Measurements from ENCODE around the gene CSMD2.
A peak's percentile ranks its signal among the peaks of the same experiment; 100 is the strongest.

Gene CSMD2

DNA sequence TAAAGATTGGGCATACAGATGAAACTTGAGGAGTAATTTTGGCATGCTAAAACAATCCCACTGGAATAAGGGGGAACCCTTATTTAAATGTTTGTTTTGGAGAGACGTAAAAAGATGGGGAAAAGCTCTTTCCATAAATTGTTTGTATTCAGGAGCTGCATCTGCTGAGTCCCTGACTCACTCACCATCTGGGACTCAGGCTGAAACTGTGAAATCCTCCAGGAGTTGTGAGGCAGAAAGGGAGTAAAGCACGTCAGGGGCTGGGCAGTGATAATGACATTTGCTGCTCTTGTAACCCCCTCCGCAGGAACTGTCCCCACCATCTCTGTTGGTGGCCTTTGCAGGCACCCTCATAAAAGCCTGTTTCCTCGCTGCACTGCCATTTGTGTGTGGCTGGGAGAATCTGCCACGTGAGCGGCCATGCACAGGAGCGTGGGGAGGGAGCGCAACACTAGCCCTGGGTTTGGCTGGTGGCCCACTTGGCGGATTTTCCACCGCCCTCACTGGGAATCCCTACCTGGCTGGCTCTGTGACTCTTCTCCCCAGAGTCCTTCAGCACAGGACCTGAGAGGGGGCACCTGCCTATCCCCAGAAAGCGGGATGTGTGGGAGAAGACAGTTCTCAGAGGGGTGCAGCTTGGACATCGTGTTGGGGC, 647.3 kb downstream of the CSMD2 start:
- no peaks in the 10 kb centered on the region for H3K79me1 ChIP-seq (replicated peaks; ENCODE audit: low read length, poor library complexity, severe bottlenecking)

DNA sequence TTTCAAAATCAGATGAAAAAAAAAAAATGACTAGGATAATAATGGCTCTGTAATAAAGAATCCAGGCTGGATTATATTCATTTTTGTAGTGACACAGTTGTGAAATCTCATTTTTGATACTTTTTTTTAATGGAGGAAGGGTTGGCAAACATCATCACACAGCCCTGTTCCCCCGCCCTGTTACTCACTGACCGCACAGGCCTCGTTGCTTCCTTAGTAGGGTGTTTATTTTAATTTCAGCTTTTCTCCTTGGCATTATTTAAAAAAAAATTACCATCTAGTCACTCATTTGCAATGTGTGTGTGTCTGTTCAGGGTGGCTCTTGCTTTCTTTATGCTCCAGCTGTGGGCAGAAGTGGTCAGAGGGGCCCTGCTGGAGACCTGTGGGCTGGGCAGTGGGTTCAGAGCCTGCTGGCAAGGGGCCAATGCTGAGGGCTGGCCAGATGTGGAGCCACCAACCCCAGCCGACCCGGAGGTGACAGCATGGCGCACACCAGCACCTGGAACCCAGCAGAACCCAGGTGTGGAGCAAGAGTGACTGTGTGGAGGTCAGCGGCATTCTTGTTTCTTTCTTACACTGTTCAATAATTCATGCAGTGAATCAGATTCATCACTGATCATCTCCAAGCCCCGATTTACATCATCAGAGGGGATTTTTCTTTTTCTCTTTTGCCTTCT, 648.0 kb downstream of the CSMD2 start:
- H3K14ac ChIP-seq (ENCODE audit: low read length in 2 of 2): no peak overlapping the region
- WGBS: 69% methylated on average over 3 of the region's 8 CpGs

More for the DNA sequence above, 647.3 kb downstream of the CSMD2 start:
- 71% methylated on average over 12 of the region's 12 CpGs for WGBS
- peak; percentile 10 for DNase-seq
- Histone ChIP-seq H3K36me3 (ENCODE audit: control insufficient read depth in 1 of 2, insufficient read depth in 2 of 2, low read depth in 1 of 2, low read length in 2 of 2) (peaks cover 0 to 20% of the 10 kb centered on the region in 2 experiments), H4K8ac (ENCODE audit: low read length) (no peak overlapping the region), H2AK5ac (ENCODE audit: low read length, severe bottlenecking) (no peak overlapping the region), H3K27me3 (ENCODE audit: control insufficient read depth in 1 of 2, insufficient read depth in 1 of 2, low read length in 2 of 2) (peaks cover 0 to 8% of the 10 kb centered on the region in 2 experiments), H2BK12ac (ENCODE audit: low read length in 2 of 2) (no peak overlapping the region), H3K23ac (ENCODE audit: low read length in 2 of 2) (no peak overlapping the region), H2BK5ac (ENCODE audit: low read depth, low read length, poor library complexity, severe bottlenecking) (no peak overlapping the region), H3K4me1 (ENCODE audit: control insufficient read depth, insufficient read depth, low read depth, low read length) (no peaks in the 10 kb centered on the region), H3K9me3 (ENCODE audit: control insufficient read depth, low read length) (no peaks in the 10 kb centered on the region), H3K27ac (ENCODE audit: low read length, poor library complexity, severe bottlenecking) (no peak overlapping the region), H2BK15ac (ENCODE audit: low read depth, poor library complexity, severe bottlenecking) (no peak overlapping the region), H3K4ac (ENCODE audit: low read depth in 1 of 2, low read length in 2 of 2) (no peak overlapping the region), H3K18ac (ENCODE audit: low read depth in 1 of 2, low read length in 2 of 2) (no peak overlapping the region), H4K91ac (ENCODE audit: low read length) (no peak overlapping the region), H3K4me3 (ENCODE audit: insufficient read depth in 1 of 2, low read depth in 1 of 2, low read length in 2 of 2) (no peak overlapping the region), H3K14ac (ENCODE audit: low read length in 2 of 2) (no peak overlapping the region), H2AFZ (ENCODE audit: low read depth, low read length) (no peak overlapping the region), H3K4me2 (ENCODE audit: low read length, poor library complexity, severe bottlenecking) (no peak overlapping the region), H2BK120ac (ENCODE audit: low read depth, low read length) (no peak overlapping the region), H3K9ac (ENCODE audit: low read length) (no peak overlapping the region)

DNA sequence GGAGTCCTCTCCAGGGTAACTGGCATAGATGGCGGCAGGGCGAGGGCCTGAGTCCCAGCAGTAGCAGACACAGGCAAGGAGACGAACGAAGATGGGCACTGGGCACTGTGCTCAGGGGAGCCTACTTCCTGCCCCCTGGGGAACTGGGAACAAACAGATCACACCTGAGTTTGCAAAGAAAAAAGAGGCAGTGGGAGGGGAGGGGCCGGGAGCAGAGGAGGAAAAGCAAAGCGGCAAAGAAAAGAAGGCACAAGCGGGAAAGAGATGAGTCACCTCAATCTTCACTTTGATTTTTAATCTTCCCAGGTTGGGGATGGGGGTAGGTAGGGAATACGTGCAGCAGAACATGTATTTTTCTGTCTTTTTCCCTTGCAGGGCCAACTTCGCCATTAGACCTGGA, 648.6 kb downstream of the CSMD2 start:
- Histone ChIP-seq H3K36me3 (ENCODE audit: control insufficient read depth in 1 of 2, insufficient read depth in 2 of 2, low read depth in 1 of 2, low read length in 2 of 2) (peaks cover 0 to 12% of the 10 kb centered on the region in 2 experiments), H3K14ac (ENCODE audit: low read length in 2 of 2) (no peak overlapping the region), H2BK120ac (ENCODE audit: low read depth, low read length) (no peak overlapping the region), H3K4me2 (ENCODE audit: low read length, poor library complexity, severe bottlenecking) (no peak overlapping the region), H3K4ac (ENCODE audit: low read depth in 1 of 2, low read length in 2 of 2) (no peak overlapping the region), H3K27ac (ENCODE audit: low read length, poor library complexity, severe bottlenecking) (no peak overlapping the region), H3K9me3 (ENCODE audit: control insufficient read depth, low read length) (no peaks in the 10 kb centered on the region), H3K4me3 (ENCODE audit: insufficient read depth in 1 of 2, low read depth in 1 of 2, low read length in 2 of 2) (no peak overlapping the region), H3K9ac (ENCODE audit: low read length) (no peak overlapping the region), H3K79me1 (replicated peaks; ENCODE audit: low read length, poor library complexity, severe bottlenecking) (no peaks in the 10 kb centered on the region), H4K91ac (ENCODE audit: low read length) (no peak overlapping the region), H3K4me1 (ENCODE audit: control insufficient read depth, insufficient read depth, low read depth, low read length) (no peaks in the 10 kb centered on the region), H3K23ac (ENCODE audit: low read length in 2 of 2) (no peak overlapping the region), H2AFZ (ENCODE audit: low read depth, low read length) (no peak overlapping the region), H4K8ac (ENCODE audit: low read length) (no peak overlapping the region), H2BK15ac (ENCODE audit: low read depth, poor library complexity, severe bottlenecking) (no peak overlapping the region), H2BK12ac (ENCODE audit: low read length in 2 of 2) (no peak overlapping the region), H3K27me3 (ENCODE audit: control insufficient read depth in 1 of 2, insufficient read depth in 1 of 2, low read length in 2 of 2) (peaks cover 0 to 5% of the 10 kb centered on the region in 2 experiments), H2BK5ac (ENCODE audit: low read depth, low read length, poor library complexity, severe bottlenecking) (no peak overlapping the region), H2AK5ac (ENCODE audit: low read length, severe bottlenecking) (no peak overlapping the region), H3K18ac (ENCODE audit: low read depth in 1 of 2, low read length in 2 of 2) (no peak overlapping the region)
- WGBS: 78% methylated on average over 5 of the region's 9 CpGs
- no peak for DNase-seq

More for the DNA sequence above, 648.0 kb downstream of the CSMD2 start:
- H3K4me3 ChIP-seq (ENCODE audit: insufficient read depth in 1 of 2, low read depth in 1 of 2, low read length in 2 of 2): no peak overlapping the region
- no peak overlapping the region for H2AK5ac ChIP-seq (ENCODE audit: low read length, severe bottlenecking)
- H2BK120ac ChIP-seq (ENCODE audit: low read depth, low read length): no peak overlapping the region
- no peak for DNase-seq
- H3K27me3 ChIP-seq (ENCODE audit: control insufficient read depth in 1 of 2, insufficient read depth in 1 of 2, low read length in 2 of 2): peaks cover 0 to 6% of the 10 kb centered on the region in 2 experiments
- H3K9ac ChIP-seq (ENCODE audit: low read length): no peak overlapping the region
- H3K4me1 ChIP-seq (ENCODE audit: control insufficient read depth, insufficient read depth, low read depth, low read length): no peaks in the 10 kb centered on the region
- H2AFZ ChIP-seq (ENCODE audit: low read depth, low read length): no peak overlapping the region
- H2BK5ac ChIP-seq (ENCODE audit: low read depth, low read length, poor library complexity, severe bottlenecking): no peak overlapping the region
- no peak overlapping the region for H3K27ac ChIP-seq (ENCODE audit: low read length, poor library complexity, severe bottlenecking)
- H3K4me2 ChIP-seq (ENCODE audit: low read length, poor library complexity, severe bottlenecking): no peak overlapping the region
- H2BK12ac ChIP-seq (ENCODE audit: low read length in 2 of 2): no peak overlapping the region
- H3K36me3 ChIP-seq (ENCODE audit: control insufficient read depth in 1 of 2, insufficient read depth in 2 of 2, low read depth in 1 of 2, low read length in 2 of 2): peaks cover 0 to 13% of the 10 kb centered on the region in 2 experiments
- H3K9me3 ChIP-seq (ENCODE audit: control insufficient read depth, low read length): no peaks in the 10 kb centered on the region
- no peaks in the 10 kb centered on the region for H3K79me1 ChIP-seq (replicated peaks; ENCODE audit: low read length, poor library complexity, severe bottlenecking)
- H4K91ac ChIP-seq (ENCODE audit: low read length): no peak overlapping the region
- H2BK15ac ChIP-seq (ENCODE audit: low read depth, poor library complexity, severe bottlenecking): no peak overlapping the region
- no peak overlapping the region for H3K18ac ChIP-seq (ENCODE audit: low read depth in 1 of 2, low read length in 2 of 2)
- H3K4ac ChIP-seq (ENCODE audit: low read depth in 1 of 2, low read length in 2 of 2): no peak overlapping the region
- no peak overlapping the region for H4K8ac ChIP-seq (ENCODE audit: low read length)
- H3K23ac ChIP-seq (ENCODE audit: low read length in 2 of 2): no peak overlapping the region

DNA sequence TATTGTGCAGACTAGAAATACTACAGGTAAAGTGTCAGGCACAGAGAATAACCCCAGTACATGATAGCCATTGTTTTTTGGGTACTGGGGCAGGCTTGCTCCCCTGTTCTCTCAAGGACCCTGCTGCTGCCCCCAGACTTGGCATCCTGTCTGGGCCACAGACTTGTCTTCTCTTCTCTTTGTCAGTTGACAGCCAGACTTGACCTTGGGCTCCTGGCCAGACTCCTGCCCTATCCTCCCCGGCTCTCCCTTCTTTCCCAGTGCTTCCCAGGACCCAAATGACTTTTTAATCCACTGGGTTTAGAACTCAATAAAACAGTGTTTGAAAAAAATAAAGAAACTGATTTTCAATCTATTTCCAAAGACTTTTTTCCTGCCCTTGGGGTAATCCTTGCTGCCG, 649.4 kb downstream of the CSMD2 start:
- Histone ChIP-seq H4K91ac (ENCODE audit: low read length) (no peak overlapping the region), H3K27ac (ENCODE audit: low read length, poor library complexity, severe bottlenecking) (no peak overlapping the region), H3K4ac (ENCODE audit: low read depth in 1 of 2, low read length in 2 of 2) (no peak overlapping the region), H3K23ac (ENCODE audit: low read length in 2 of 2) (no peak overlapping the region), H2BK12ac (ENCODE audit: low read length in 2 of 2) (no peak overlapping the region), H3K9ac (ENCODE audit: low read length) (no peak overlapping the region), H3K27me3 (ENCODE audit: control insufficient read depth in 1 of 2, insufficient read depth in 1 of 2, low read length in 2 of 2) (peaks cover 0 to 5% of the 10 kb centered on the region in 2 experiments), H3K14ac (ENCODE audit: low read length in 2 of 2) (no peak overlapping the region), H2AFZ (ENCODE audit: low read depth, low read length) (no peak overlapping the region), H3K36me3 (ENCODE audit: control insufficient read depth in 1 of 2, insufficient read depth in 2 of 2, low read depth in 1 of 2, low read length in 2 of 2) (peaks cover 0 to 12% of the 10 kb centered on the region in 2 experiments), H3K4me1 (ENCODE audit: control insufficient read depth, insufficient read depth, low read depth, low read length) (no peaks in the 10 kb centered on the region), H2BK120ac (ENCODE audit: low read depth, low read length) (no peak overlapping the region), H2BK15ac (ENCODE audit: low read depth, poor library complexity, severe bottlenecking) (no peak overlapping the region), H3K4me2 (ENCODE audit: low read length, poor library complexity, severe bottlenecking) (no peak overlapping the region), H3K18ac (ENCODE audit: low read depth in 1 of 2, low read length in 2 of 2) (no peak overlapping the region), H3K9me3 (ENCODE audit: control insufficient read depth, low read length) (no peaks in the 10 kb centered on the region), H4K8ac (ENCODE audit: low read length) (no peak overlapping the region), H3K79me1 (replicated peaks; ENCODE audit: low read length, poor library complexity, severe bottlenecking) (no peaks in the 10 kb centered on the region), H2BK5ac (ENCODE audit: low read depth, low read length, poor library complexity, severe bottlenecking) (no peak overlapping the region), H2AK5ac (ENCODE audit: low read length, severe bottlenecking) (no peak overlapping the region), H3K4me3 (ENCODE audit: insufficient read depth in 1 of 2, low read depth in 1 of 2, low read length in 2 of 2) (no peak overlapping the region)
- DNase-seq: no peak
- 92% methylated on average over 2 of the region's 2 CpGs for WGBS
